ENCODE results near the gene MAPT.

The MAPT gene

GRCh38 chr17:46024590-46024989, 130.2 kb downstream of the MAPT start:
- no peak overlapping the region for H2AK5ac ChIP-seq (ENCODE audit: low read length, severe bottlenecking)
- peaks cover 17% of the 10 kb centered on the region for H3K79me1 ChIP-seq (replicated peaks; ENCODE audit: low read length, poor library complexity, severe bottlenecking)
- no peak overlapping the region for H4K91ac ChIP-seq (ENCODE audit: low read length)
- no peak overlapping the region for H3K4ac ChIP-seq (ENCODE audit: low read depth in 1 of 2, low read length in 2 of 2)
- no peak overlapping the region for H2BK15ac ChIP-seq (ENCODE audit: low read depth, poor library complexity, severe bottlenecking)
- WGBS = 93% methylated on average over 13 of the region's 14 CpGs
- no peak overlapping the region for H2BK5ac ChIP-seq (ENCODE audit: low read depth, low read length, poor library complexity, severe bottlenecking)
- H3K23ac ChIP-seq (ENCODE audit: low read length in 2 of 2) = no peak overlapping the region
- H3K14ac ChIP-seq (ENCODE audit: low read length in 2 of 2) = no peak overlapping the region
- H3K27me3 ChIP-seq (ENCODE audit: control insufficient read depth in 1 of 2, insufficient read depth in 1 of 2, low read length in 2 of 2) = no peaks in the 10 kb centered on the region
- H3K4me2 ChIP-seq (ENCODE audit: low read length, poor library complexity, severe bottlenecking) = no peak overlapping the region
- H2BK12ac ChIP-seq (ENCODE audit: low read length in 2 of 2) = no peak overlapping the region
- H3K4me1 ChIP-seq (ENCODE audit: control insufficient read depth, insufficient read depth, low read depth, low read length) = peaks cover 4% of the 10 kb centered on the region
- peaks cover 64 to 69% of the 10 kb centered on the region in 2 experiments for H3K36me3 ChIP-seq (ENCODE audit: control insufficient read depth in 1 of 2, insufficient read depth in 2 of 2, low read depth in 1 of 2, low read length in 2 of 2)
- H2AFZ ChIP-seq (ENCODE audit: low read depth, low read length) = no peak overlapping the region
- no peak overlapping the region for H4K8ac ChIP-seq (ENCODE audit: low read length)
- DNase-seq = no peak
- H3K9ac ChIP-seq (ENCODE audit: low read length) = no peak overlapping the region
- H3K18ac ChIP-seq (ENCODE audit: low read depth in 1 of 2, low read length in 2 of 2) = no peak overlapping the region
- H3K27ac ChIP-seq (ENCODE audit: low read length, poor library complexity, severe bottlenecking) = no peak overlapping the region
- H3K9me3 ChIP-seq (ENCODE audit: control insufficient read depth, low read length) = no peaks in the 10 kb centered on the region
- H2BK120ac ChIP-seq (ENCODE audit: low read depth, low read length) = no peak overlapping the region
- H3K4me3 ChIP-seq (ENCODE audit: insufficient read depth in 1 of 2, low read depth in 1 of 2, low read length in 2 of 2) = no peak overlapping the region

DNA sequence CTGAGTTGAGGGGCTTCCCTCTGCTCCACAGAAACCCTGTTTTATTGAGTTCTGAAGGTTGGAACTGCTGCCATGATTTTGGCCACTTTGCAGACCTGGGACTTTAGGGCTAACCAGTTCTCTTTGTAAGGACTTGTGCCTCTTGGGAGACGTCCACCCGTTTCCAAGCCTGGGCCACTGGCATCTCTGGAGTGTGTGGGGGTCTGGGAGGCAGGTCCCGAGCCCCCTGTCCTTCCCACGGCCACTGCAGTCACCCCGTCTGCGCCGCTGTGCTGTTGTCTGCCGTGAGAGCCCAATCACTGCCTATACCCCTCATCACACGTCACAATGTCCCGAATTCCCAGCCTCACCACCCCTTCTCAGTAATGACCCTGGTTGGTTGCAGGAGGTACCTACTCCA, 130.7 kb downstream of the MAPT start:
- H2AFZ ChIP-seq (ENCODE audit: low read depth, low read length) = no peak overlapping the region
- H2BK120ac ChIP-seq (ENCODE audit: low read depth, low read length) = no peak overlapping the region
- peaks cover 68 to 69% of the 10 kb centered on the region in 2 experiments for H3K36me3 ChIP-seq (ENCODE audit: control insufficient read depth in 1 of 2, insufficient read depth in 2 of 2, low read depth in 1 of 2, low read length in 2 of 2)
- no peak overlapping the region for H3K9ac ChIP-seq (ENCODE audit: low read length)
- H3K4ac ChIP-seq (ENCODE audit: low read depth in 1 of 2, low read length in 2 of 2) = no peak overlapping the region
- no peak overlapping the region for H3K27ac ChIP-seq (ENCODE audit: low read length, poor library complexity, severe bottlenecking)
- no peak overlapping the region for H3K4me3 ChIP-seq (ENCODE audit: insufficient read depth in 1 of 2, low read depth in 1 of 2, low read length in 2 of 2)
- DNase-seq = no peak
- H3K9me3 ChIP-seq (ENCODE audit: control insufficient read depth, low read length) = no peaks in the 10 kb centered on the region
- no peak overlapping the region for H3K14ac ChIP-seq (ENCODE audit: low read length in 2 of 2)
- H2AK5ac ChIP-seq (ENCODE audit: low read length, severe bottlenecking) = no peak overlapping the region
- no peak overlapping the region for H2BK12ac ChIP-seq (ENCODE audit: low read length in 2 of 2)
- no peak overlapping the region for H3K23ac ChIP-seq (ENCODE audit: low read length in 2 of 2)
- peaks cover 18% of the 10 kb centered on the region for H3K79me1 ChIP-seq (replicated peaks; ENCODE audit: low read length, poor library complexity, severe bottlenecking)
- 87% methylated on average over 7 of the region's 10 CpGs for WGBS
- no peaks in the 10 kb centered on the region for H3K27me3 ChIP-seq (ENCODE audit: control insufficient read depth in 1 of 2, insufficient read depth in 1 of 2, low read length in 2 of 2)
- no peak overlapping the region for H2BK15ac ChIP-seq (ENCODE audit: low read depth, poor library complexity, severe bottlenecking)
- no peak overlapping the region for H3K18ac ChIP-seq (ENCODE audit: low read depth in 1 of 2, low read length in 2 of 2)
- H3K4me1 ChIP-seq (ENCODE audit: control insufficient read depth, insufficient read depth, low read depth, low read length) = peaks cover 4% of the 10 kb centered on the region
- no peak overlapping the region for H4K91ac ChIP-seq (ENCODE audit: low read length)
- H4K8ac ChIP-seq (ENCODE audit: low read length) = no peak overlapping the region
- no peak overlapping the region for H3K4me2 ChIP-seq (ENCODE audit: low read length, poor library complexity, severe bottlenecking)
- no peak overlapping the region for H2BK5ac ChIP-seq (ENCODE audit: low read depth, low read length, poor library complexity, severe bottlenecking)

GRCh38 chr17:46025510-46026165, 131.3 kb downstream of the MAPT start:
- H2BK5ac ChIP-seq (ENCODE audit: low read depth, low read length, poor library complexity, severe bottlenecking) = no peak overlapping the region
- H2BK15ac ChIP-seq (ENCODE audit: low read depth, poor library complexity, severe bottlenecking) = no peak overlapping the region
- peak overlapping the region; percentile 27 for H4K8ac ChIP-seq (ENCODE audit: low read length)
- no peak overlapping the region for H2AFZ ChIP-seq (ENCODE audit: low read depth, low read length)
- H2BK12ac ChIP-seq (ENCODE audit: low read length in 2 of 2) = no peak overlapping the region
- 90% methylated on average over 8 of the region's 8 CpGs for WGBS
- peaks cover 68 to 74% of the 10 kb centered on the region in 2 experiments for H3K36me3 ChIP-seq (ENCODE audit: control insufficient read depth in 1 of 2, insufficient read depth in 2 of 2, low read depth in 1 of 2, low read length in 2 of 2)
- H3K79me1 ChIP-seq (replicated peaks; ENCODE audit: low read length, poor library complexity, severe bottlenecking) = peaks cover 22% of the 10 kb centered on the region
- no peak for DNase-seq
- H3K18ac ChIP-seq (ENCODE audit: low read depth in 1 of 2, low read length in 2 of 2) = no peak overlapping the region
- no peak overlapping the region for H2BK120ac ChIP-seq (ENCODE audit: low read depth, low read length)
- no peak overlapping the region for H3K9ac ChIP-seq (ENCODE audit: low read length)
- H3K4me2 ChIP-seq (ENCODE audit: low read length, poor library complexity, severe bottlenecking) = no peak overlapping the region
- H3K4me1 ChIP-seq (ENCODE audit: control insufficient read depth, insufficient read depth, low read depth, low read length) = peaks cover 4% of the 10 kb centered on the region
- no peak overlapping the region for H3K4ac ChIP-seq (ENCODE audit: low read depth in 1 of 2, low read length in 2 of 2)
- H3K27ac ChIP-seq (ENCODE audit: low read length, poor library complexity, severe bottlenecking) = no peak overlapping the region
- H2AK5ac ChIP-seq (ENCODE audit: low read length, severe bottlenecking) = no peak overlapping the region
- H3K9me3 ChIP-seq (ENCODE audit: control insufficient read depth, low read length) = no peaks in the 10 kb centered on the region
- no peak overlapping the region for H4K91ac ChIP-seq (ENCODE audit: low read length)
- H3K4me3 ChIP-seq (ENCODE audit: insufficient read depth in 1 of 2, low read depth in 1 of 2, low read length in 2 of 2) = peak overlapping the region in 1 of 2 experiments; percentile 20
- no peak overlapping the region for H3K14ac ChIP-seq (ENCODE audit: low read length in 2 of 2)
- no peaks in the 10 kb centered on the region for H3K27me3 ChIP-seq (ENCODE audit: control insufficient read depth in 1 of 2, insufficient read depth in 1 of 2, low read length in 2 of 2)
- H3K23ac ChIP-seq (ENCODE audit: low read length in 2 of 2) = no peak overlapping the region

DNA sequence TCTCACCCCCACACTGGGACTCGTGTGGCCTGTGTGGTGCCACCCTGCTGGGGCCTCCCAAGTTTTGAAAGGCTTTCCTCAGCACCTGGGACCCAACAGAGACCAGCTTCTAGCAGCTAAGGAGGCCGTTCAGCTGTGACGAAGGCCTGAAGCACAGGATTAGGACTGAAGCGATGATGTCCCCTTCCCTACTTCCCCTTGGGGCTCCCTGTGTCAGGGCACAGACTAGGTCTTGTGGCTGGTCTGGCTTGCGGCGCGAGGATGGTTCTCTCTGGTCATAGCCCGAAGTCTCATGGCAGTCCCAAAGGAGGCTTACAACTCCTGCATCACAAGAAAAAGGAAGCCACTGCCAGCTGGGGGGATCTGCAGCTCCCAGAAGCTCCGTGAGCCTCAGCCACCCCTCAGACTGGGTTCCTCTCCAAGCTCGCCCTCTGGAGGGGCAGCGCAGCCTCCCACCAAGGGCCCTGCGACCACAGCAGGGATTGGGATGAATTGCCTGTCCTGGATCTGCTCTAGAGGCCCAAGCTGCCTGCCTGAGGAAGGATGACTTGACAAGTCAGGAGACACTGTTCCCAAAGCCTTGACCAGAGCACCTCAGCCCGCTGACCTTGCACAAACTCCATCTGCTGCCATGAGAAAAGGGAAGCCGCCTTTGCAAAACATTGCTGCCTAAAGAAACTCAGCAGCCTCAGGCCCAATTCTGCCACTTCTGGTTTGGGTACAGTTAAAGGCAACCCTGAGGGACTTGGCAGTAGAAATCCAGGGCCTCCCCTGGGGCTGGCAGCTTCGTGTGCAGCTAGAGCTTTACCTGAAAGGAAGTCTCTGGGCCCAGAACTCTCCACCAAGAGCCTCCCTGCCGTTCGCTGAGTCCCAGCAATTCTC, 132.1 kb downstream of the MAPT start:
- Histone ChIP-seq H3K79me1 (replicated peaks; ENCODE audit: low read length, poor library complexity, severe bottlenecking) (peaks cover 27% of the 10 kb centered on the region), H3K27ac (ENCODE audit: low read length, poor library complexity, severe bottlenecking) (no peak overlapping the region), H3K14ac (ENCODE audit: low read length in 2 of 2) (no peak overlapping the region), H2BK120ac (ENCODE audit: low read depth, low read length) (no peak overlapping the region), H3K18ac (ENCODE audit: low read depth in 1 of 2, low read length in 2 of 2) (no peak overlapping the region), H3K36me3 (ENCODE audit: control insufficient read depth in 1 of 2, insufficient read depth in 2 of 2, low read depth in 1 of 2, low read length in 2 of 2) (peaks cover 68 to 79% of the 10 kb centered on the region in 2 experiments), H3K23ac (ENCODE audit: low read length in 2 of 2) (peak overlapping the region in 1 of 2 experiments; percentile 3), H2BK5ac (ENCODE audit: low read depth, low read length, poor library complexity, severe bottlenecking) (no peak overlapping the region), H2BK12ac (ENCODE audit: low read length in 2 of 2) (no peak overlapping the region), H2AK5ac (ENCODE audit: low read length, severe bottlenecking) (no peak overlapping the region), H3K9me3 (ENCODE audit: control insufficient read depth, low read length) (no peaks in the 10 kb centered on the region), H2AFZ (ENCODE audit: low read depth, low read length) (no peak overlapping the region), H3K27me3 (ENCODE audit: control insufficient read depth in 1 of 2, insufficient read depth in 1 of 2, low read length in 2 of 2) (no peaks in the 10 kb centered on the region), H3K4me3 (ENCODE audit: insufficient read depth in 1 of 2, low read depth in 1 of 2, low read length in 2 of 2) (no peak overlapping the region), H3K4me2 (ENCODE audit: low read length, poor library complexity, severe bottlenecking) (no peak overlapping the region), H4K91ac (ENCODE audit: low read length) (no peak overlapping the region), H3K4ac (ENCODE audit: low read depth in 1 of 2, low read length in 2 of 2) (no peak overlapping the region), H4K8ac (ENCODE audit: low read length) (no peak overlapping the region), H2BK15ac (ENCODE audit: low read depth, poor library complexity, severe bottlenecking) (no peak overlapping the region), H3K4me1 (ENCODE audit: control insufficient read depth, insufficient read depth, low read depth, low read length) (peaks cover 4% of the 10 kb centered on the region), H3K9ac (ENCODE audit: low read length) (no peak overlapping the region)
- no peak for DNase-seq
- WGBS = 91% methylated on average over 17 of the region's 17 CpGs
